T-helper 2 cell treated with Interferon-gamma antibody and Interleukin-4, amounts not matched to agents 5 μg/mL and 100 μg/mL, for 36 hours (primary cell): ENCODE data around the gene URB1.
A peak's percentile ranks its signal among the peaks of the same experiment; 100 is the strongest.

Experiments used
- DNase-seq: peaks from one replicate; pipeline ENCODE4 v3.0.0; 2021; ENCODE audit warnings: low spot score
- H3K27ac Mint-ChIP-seq: one replicate; pipeline ENCODE4 v1.8.0; 2021; ENCODE audit warnings: mild to moderate bottlenecking, mixed read lengths
- H3K27me3 Mint-ChIP-seq: one replicate; pipeline ENCODE4 v1.8.0; 2021; ENCODE audit warnings: low read depth, mixed read lengths
- H3K36me3 Mint-ChIP-seq: one replicate; pipeline ENCODE4 v1.8.0; 2021; ENCODE audit warnings: low read depth, mixed read lengths
- H3K4me1 Mint-ChIP-seq: one replicate; pipeline ENCODE4 v1.8.0; 2021; ENCODE audit warnings: low read depth, mixed read lengths
- H3K4me3 Mint-ChIP-seq: one replicate; pipeline ENCODE4 v1.8.0; 2022; ENCODE audit warnings: mild to moderate bottlenecking, moderate library complexity, mixed read lengths
- H3K9me3 Mint-ChIP-seq: one replicate; pipeline ENCODE4 v1.8.0; 2021; ENCODE audit warnings: mixed read lengths

URB1 gene

DNA sequence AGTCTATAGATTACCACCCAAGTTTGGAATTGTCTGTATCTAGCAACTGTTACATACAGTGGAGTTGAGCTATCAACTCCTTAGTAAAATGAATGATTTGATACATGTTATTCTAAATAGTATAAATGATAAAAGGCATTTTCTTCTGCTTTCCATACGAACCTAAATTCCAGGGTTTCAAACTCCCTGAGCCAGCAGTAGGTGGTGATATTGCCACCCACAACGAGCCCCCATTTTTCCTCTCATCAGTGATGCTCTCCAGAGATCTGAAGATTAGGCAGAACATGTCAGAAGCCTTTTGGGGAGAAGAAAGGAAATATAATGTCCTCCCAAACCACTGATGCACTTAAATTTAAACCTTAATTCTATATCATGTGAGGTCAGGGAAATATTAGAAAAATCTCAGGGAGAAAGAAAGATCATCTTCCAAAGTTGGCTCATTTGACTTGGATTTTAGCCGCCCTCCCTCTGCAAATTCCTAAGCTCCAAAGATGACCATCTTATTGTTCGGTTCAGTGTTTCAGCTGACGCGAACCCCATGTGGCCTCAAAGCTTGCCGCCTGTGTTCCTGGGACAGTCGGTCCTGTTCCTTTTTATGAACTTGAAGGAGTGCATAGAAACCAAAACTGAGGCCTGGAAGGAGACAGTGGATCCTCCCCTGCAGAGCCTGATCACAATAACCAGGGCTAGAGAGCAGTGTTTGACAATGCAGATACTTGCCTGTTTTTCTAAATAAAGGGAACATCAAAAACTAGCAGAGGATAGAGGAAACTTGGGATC, 22.0 kb upstream of the URB1 start:
- H3K27ac Mint-ChIP-seq, result no peak overlapping the region
- H3K4me1 Mint-ChIP-seq, result peaks cover 21% of the 10 kb centered on the region
- no peak for DNase-seq
- H3K27me3 Mint-ChIP-seq, result no peaks in the 10 kb centered on the region
- H3K36me3 Mint-ChIP-seq, result no peaks in the 10 kb centered on the region
- no peak overlapping the region for H3K4me3 Mint-ChIP-seq
- H3K9me3 Mint-ChIP-seq, result no peaks in the 10 kb centered on the region

DNA sequence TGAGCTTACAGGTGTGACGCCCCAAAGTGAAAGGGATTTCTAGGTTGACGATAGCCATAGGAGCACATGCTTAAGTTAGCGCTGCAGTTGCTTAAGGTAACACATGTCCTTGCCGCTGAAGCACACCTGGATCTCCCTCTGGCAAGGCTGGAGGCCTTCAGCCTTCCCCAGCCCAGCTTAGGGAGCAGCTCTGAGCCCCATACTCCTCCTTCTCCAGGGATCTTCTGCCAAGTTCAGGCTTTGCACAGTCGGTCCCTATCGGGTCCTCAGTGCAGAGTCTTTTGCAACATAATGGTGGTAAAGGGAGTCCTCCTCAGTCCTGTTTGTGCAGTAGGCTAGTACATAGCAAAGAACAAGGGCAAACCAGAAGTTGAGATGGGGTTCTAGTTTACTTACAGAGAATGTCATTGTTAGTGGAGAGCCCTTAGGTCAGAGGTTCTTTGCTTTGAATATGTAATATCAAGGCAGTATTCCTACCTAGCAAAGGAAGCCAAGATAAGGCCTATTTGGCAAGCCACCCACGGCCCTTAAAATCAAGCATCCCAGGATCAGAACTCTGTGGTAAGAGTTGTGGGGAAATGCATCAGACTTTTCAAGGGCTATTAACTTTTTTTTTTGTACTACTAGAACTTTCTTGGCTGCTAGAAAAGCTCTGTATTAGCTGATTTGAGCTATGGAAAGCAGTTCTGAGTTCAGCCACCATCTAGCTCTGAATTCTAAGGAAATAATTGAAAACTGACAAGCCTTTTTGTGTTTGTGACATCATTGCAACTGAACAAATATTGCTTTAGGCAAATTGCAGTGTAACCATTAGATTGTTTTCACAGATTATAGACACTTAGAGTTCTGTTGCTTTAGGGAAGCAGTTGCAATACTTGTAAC, 21.1 kb upstream of the URB1 start:
- Mint-ChIP-seq H3K27me3 (no peaks in the 10 kb centered on the region), H3K36me3 (no peaks in the 10 kb centered on the region), H3K4me1 (peaks cover 21% of the 10 kb centered on the region), H3K9me3 (no peaks in the 10 kb centered on the region), H3K4me3 (peak overlapping the region; percentile 89), H3K27ac (no peak overlapping the region)
- no peak for DNase-seq

DNA sequence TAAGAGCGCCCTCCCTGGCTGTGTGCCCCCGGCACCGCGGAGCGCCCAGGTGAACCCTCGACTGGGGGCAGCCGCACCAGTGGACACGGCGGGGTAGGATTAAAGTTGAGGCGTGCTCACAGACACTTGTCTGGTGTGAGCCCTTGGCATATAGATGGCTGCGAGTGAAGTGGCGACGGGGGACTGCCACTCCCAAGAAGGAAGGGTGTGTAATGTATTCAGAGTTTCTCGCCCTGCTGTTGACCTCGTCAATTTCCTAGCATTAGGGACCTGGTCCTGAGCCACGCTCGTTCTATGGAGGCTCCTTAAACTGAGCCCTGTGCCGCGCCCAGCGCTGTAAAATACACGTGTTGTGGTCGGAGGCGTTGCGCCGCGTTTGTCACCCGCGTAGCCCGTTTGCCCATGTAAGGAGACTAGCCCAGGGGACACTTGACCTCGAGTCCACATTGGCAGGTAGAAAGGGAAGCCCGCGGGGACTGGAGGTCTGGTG, 20.2 kb upstream of the URB1 start:
- DNase-seq, result peak; percentile 11
- no peaks in the 10 kb centered on the region for H3K27me3 Mint-ChIP-seq
- H3K36me3 Mint-ChIP-seq, result no peaks in the 10 kb centered on the region
- H3K4me3 Mint-ChIP-seq, result peak overlapping the region; percentile 89
- H3K27ac Mint-ChIP-seq, result peak overlapping the region; percentile 81
- H3K4me1 Mint-ChIP-seq, result peaks cover 21% of the 10 kb centered on the region
- H3K9me3 Mint-ChIP-seq, result no peaks in the 10 kb centered on the region

DNA sequence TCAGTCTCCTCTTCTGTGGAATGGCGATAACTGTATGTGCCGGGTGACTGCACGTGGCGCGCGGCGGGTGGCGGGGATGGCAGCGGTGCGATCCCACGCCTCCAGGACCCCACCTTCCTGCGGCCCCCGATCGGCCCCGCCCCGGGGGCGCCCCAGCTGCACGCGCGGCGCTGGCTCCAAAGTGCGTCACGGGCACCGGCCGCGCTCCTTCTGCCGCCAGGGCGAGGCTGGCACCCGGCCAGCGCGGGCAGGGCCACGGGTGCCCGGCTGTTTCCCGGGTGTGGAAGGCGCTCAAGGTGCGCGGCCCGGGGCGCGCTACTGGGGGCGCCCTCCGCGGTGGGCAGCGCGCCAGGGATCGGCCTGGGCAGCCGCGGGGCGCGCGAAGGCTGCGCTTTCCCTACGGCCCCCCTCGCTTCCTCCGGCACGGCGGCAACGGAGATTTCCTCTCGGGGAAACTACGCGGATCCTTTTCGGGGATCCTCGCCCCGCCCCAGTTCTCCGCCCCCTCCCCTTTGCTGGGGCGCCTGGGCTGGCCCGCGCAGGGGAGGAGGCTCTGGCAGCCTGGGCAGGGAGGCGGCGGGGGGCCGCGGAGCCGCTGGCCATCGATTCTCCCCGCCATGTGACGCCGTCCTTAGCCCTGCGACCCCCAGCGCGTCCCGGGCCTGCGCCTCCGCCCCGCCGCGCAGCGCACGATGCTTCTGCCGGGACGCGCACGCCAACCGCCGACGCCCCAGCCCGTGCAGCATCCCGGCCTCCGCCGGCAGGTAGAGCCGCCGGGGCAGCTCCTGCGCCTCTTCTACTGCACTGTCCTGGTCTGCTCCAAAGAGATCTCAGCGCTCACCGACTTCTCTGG, 19.6 kb upstream of the URB1 start, which contains the start of gene EVA1C:
Gene EVA1C, plus strand, starts transcription at position 545 of the 853 bp plus-strand sequence. Its CDS starts 148 bp downstream, at position 693.
- Mint-ChIP-seq H3K9me3 (no peaks in the 10 kb centered on the region), H3K27ac (peak within 1 kb of the TSS; percentile 89), H3K4me3 (peak within 1 kb of the TSS; percentile 92), H3K36me3 (no peaks in the 10 kb centered on the region), H3K27me3 (no peaks in the 10 kb centered on the region), H3K4me1 (peaks cover 21% of the 10 kb centered on the region)
- DNase-seq, result peak; percentile 59

DNA sequence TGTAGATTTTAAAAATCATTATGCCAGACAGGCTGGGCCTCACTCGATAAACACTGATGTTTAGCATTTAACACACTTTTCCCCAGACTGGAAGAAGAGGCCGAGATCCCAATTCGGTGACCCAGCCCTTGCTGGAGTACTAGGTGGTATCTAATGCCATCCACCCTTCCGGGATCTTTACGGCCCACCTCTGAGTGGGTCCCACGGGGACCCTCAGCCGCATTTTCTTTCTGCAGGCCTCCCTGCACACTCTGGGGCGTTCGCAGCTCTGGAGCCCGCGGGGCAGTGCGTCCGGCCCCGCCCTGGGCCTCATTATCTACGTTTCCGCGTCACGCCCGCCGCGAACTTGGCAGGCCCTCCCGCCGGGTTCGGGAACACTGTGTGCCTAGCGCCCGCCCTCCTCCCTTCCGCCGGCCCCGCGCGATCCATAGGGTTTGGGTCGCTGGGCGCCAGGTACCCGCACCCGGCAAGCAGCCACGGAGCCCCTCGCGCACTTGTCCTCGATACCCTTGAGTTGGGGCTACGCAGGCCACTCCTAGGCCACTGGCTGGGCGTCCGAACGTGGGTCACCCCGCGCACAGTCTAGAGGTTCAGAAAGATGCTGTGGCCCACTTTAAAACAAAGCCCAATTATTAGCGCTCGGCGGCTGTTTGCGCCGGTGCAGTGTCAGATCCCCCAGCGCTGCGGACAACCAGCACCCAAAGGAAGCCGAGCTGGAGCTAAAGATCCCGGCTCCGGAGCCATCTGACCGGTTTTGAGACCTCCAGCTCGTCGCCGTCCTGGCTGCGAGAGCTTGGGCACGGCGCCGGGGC, 18.7 kb upstream of the URB1 start:
- Mint-ChIP-seq H3K4me1 (peaks cover 21% of the 10 kb centered on the region), H3K9me3 (no peaks in the 10 kb centered on the region), H3K4me3 (peak overlapping the region; percentile 92), H3K27ac (peak overlapping the region; percentile 89), H3K36me3 (no peaks in the 10 kb centered on the region), H3K27me3 (no peaks in the 10 kb centered on the region)
- peak; percentile 65 for DNase-seq

DNA sequence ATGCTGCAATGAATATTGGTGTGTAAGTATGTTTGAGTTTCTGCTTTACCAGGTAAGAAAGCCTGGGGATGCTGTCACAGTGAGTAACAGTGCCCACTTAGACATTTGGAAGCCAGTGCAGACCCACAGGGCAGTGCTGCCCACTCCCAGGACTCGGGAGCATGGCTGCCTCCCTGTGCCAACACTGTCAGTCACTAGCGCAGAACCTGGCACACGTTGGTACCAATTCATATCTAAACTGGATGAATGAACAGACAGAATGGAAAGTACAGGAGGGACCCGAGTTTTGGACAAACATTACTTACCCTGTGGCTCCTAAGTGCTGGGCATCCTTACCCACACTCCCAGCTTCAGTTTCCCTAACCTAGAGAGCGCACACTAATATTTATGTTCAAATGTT, 18.1 kb upstream of the URB1 start:
- Mint-ChIP-seq H3K27ac (peak overlapping the region; percentile 4), H3K36me3 (no peaks in the 10 kb centered on the region), H3K4me3 (peak overlapping the region; percentile 92), H3K4me1 (peaks cover 21% of the 10 kb centered on the region), H3K9me3 (no peaks in the 10 kb centered on the region), H3K27me3 (no peaks in the 10 kb centered on the region)
- no peak for DNase-seq

DNA sequence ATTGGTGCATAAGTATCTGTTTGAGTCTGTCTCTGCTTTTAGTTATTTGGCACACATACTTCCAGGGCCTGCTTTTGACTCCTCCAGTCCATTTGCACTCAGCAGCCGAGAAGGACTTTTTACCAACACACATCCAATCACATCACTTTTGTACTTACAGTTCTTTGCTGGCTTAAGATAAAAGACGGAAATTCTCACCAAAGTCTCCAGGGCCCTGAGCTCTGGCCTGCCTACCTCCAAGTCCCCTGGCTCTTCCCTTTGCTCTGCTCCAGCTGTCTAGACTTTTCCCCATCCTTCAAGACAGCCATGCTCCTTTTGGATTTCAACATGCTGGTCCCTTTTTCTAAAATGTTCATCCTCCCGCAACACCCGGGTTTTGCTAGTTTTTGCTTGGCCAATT, 17.5 kb upstream of the URB1 start:
- no peak for DNase-seq
- Mint-ChIP-seq H3K9me3 (no peaks in the 10 kb centered on the region), H3K36me3 (no peaks in the 10 kb centered on the region), H3K27ac (no peak overlapping the region), H3K4me1 (peaks cover 21% of the 10 kb centered on the region), H3K27me3 (no peaks in the 10 kb centered on the region), H3K4me3 (no peak overlapping the region)

DNA sequence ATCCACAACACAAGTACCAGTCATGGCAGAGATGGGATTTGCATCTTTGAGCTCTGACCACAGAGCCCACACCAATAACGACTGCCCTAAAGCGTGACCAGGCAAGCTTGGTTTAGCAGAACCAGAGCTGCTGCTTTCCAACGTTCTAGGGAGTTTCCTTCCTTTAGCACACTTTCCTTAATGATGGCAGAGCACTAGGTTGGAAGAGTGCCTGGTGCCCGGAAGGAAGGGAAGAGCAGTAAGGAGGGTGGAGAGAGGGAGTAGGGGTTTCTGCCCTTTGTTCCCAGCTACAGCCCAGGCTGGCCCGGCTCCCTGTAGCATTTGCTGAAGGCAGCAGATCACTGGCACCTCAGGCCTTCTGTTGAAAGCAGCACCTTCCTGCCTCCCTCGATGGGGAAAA, 13.6 kb upstream of the URB1 start:
- Mint-ChIP-seq H3K9me3 (no peaks in the 10 kb centered on the region), H3K36me3 (no peaks in the 10 kb centered on the region), H3K27me3 (peaks cover 4% of the 10 kb centered on the region), H3K4me3 (no peak overlapping the region), H3K4me1 (peaks cover 11% of the 10 kb centered on the region), H3K27ac (no peak overlapping the region)
- DNase-seq, result no peak

DNA sequence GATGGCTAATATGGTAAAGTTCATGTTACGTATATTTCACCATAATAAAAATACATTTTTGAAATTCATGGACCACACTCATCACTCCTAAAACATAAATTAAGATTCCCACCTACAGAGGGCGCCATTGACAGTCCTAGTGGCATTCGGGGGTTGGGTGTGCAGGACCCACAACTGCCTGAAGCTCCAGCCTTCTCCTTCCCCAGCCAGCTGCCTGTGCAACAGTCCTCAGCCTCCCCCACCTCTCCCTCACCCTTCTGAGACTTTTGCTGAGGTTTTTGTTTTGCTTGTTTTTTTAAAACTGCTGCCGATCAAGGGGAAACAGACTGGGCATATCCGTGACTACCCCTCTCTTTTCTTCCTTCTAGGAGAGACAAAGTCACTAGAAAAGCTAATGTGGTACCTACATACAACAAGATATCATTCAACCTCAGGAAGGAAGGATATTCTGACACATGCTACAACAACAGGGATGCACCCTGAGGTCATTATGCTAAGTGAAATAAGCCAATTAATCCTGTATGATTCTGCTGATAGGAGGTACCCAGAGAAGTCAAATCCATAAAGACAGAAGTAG, 10.5 kb upstream of the URB1 start:
- H3K9me3 Mint-ChIP-seq, result no peaks in the 10 kb centered on the region
- no peak overlapping the region for H3K27ac Mint-ChIP-seq
- H3K4me1 Mint-ChIP-seq, result peaks cover 4% of the 10 kb centered on the region
- DNase-seq, result peak; percentile 33
- peaks cover 22% of the 10 kb centered on the region for H3K27me3 Mint-ChIP-seq
- no peaks in the 10 kb centered on the region for H3K36me3 Mint-ChIP-seq
- no peak overlapping the region for H3K4me3 Mint-ChIP-seq

DNA sequence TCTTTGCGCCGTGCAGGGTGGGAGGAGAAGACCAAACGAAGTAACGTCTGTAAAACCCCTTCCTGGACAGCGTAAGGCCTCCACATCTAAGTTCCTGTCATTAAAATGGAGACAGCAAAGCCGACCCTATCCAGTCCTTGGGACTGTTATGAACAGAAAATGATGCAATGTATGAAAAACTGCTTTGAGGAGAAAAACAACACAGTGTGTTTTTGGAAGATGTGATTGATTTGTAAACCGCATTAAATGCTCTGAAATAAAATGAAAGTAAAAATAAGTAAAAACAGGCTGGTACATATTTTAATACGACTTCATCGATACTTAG, 827 bp upstream of the URB1 start:
- Mint-ChIP-seq H3K4me3 (peak overlapping the region; percentile 92), H3K27me3 (peaks cover 12% of the 10 kb centered on the region), H3K27ac (peak overlapping the region; percentile 88), H3K9me3 (no peaks in the 10 kb centered on the region), H3K4me1 (peaks cover 33% of the 10 kb centered on the region), H3K36me3 (peaks cover 10% of the 10 kb centered on the region)
- DNase-seq, result no peak

DNA sequence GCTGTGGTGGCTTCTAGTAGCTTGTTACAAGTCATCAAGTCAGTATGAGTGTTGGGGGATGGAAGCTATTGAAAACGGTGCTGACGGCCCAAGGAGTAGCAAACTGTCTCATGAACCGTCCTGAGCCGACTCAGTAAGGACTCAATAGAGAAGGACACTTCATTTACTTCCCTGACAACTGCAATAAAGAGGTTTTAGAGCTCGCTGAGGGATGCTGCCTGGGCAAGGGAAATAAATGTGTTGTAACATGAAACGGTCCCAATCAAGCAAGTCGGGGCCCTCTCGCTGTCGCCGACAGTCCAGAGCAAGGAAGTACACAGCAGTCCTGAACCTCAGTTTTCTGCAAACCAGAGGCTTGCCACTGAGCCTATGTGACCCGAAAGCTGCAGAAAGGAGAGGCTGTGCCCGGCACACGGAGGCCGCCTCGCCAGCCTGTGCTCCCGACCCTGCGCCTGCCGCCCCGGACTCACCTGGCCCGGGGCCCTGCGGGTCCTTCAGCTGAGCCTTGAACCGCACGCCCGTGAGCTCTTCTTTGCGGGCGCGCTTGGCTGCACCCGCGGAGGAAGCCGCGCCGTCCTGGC, 423 bp downstream of the URB1 start:
- DNase-seq, result no peak
- Mint-ChIP-seq H3K27me3 (peaks cover 4% of the 10 kb centered on the region), H3K36me3 (peaks cover 15% of the 10 kb centered on the region), H3K9me3 (no peaks in the 10 kb centered on the region), H3K4me1 (peaks cover 40% of the 10 kb centered on the region), H3K27ac (peak overlapping the region; percentile 88), H3K4me3 (peak overlapping the region; percentile 92)

DNA sequence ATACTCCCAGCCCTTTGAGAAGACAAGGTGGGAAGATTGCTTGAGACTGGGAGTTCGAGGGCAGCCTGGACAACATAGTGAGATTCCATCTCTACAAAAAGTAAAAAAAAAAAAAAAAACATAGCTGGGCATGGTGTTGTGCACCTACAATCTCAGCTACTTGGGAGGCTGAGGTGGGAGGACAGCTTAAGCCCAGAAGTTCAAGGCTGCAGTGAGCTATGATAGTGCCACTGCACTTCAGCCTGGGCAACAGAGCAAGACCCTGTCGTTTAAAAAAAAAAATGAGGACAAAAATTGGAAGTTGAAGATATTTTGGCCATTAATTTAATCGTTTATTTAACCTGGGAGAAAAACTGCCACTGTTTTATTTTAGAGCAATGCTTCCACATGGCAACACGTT, 1.1 kb downstream of the URB1 start:
- H3K27me3 Mint-ChIP-seq, result peaks cover 4% of the 10 kb centered on the region
- no peak for DNase-seq
- peak overlapping the region; percentile 92 for H3K4me3 Mint-ChIP-seq
- H3K9me3 Mint-ChIP-seq, result no peaks in the 10 kb centered on the region
- peak overlapping the region; percentile 57 for H3K27ac Mint-ChIP-seq
- peaks cover 40% of the 10 kb centered on the region for H3K4me1 Mint-ChIP-seq
- peaks cover 16% of the 10 kb centered on the region for H3K36me3 Mint-ChIP-seq
